Ecto neural progenitor cell (in vitro differentiated cells): ENCODE data around the gene FAM149B1.

Experiments used
- DNase-seq: peaks from one replicate; pipeline ENCODE4 v3.0.0-alpha.2; 2018; ENCODE audit warnings: low spot score

Gene FAM149B1

DNA sequence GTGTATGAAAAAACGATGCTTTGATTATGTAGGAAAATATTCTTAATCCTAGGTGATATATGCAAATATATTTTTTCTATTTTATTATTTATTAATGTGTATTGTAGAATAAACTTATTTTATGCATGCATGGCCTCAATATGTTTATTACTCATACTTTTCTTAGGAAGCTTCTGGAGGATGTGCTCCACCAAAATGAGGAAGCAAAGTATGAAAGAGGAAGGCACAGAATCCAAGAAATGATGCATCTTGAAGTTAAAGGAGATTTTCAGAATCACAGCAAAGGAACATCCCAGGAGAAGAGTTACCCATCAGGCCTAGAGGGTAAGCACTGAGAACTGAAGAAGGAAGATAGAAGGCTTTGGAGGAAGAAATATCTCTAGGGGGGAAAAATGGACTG, 119.5 kb downstream of the FAM149B1 start:
- DNase-seq, result no peak

DNA sequence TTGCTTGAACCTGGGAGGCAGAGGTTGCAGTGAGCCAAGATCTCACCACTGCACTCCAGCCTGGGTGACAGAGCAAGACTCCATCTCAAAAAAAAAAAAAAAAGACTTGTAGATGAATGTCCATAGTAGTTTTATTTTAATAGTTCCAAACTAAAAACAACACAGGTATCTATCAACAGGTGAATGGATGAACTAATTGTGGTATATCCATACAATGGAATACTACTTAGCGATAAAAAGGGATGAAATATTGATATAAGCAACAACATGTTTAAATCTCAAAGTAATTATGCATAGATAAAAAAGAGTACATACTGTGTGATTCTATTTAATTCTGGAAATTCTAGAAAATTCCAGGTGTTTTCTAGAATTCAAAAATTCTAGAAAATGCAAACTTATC, 122.0 kb downstream of the FAM149B1 start:
- no peak for DNase-seq

DNA sequence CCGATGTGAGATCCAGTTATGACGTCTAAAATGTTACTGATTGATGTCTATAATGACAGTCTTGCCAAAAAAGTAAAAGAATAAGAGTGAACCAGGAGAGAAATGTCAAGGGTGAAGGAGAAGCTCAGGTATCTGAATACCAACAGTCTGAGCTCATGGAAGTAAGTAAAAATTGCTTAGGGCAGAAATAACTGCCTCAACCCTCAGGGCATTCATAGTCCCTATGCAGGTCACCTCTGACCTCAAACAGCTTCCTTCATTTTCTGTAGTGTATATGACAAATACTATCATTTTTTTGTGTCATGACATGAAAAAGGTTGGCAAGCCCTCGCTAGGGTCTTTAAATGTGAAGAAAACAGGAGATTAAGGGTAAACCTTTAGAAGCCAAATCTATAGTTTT, 125.5 kb downstream of the FAM149B1 start:
- DNase-seq, result no peak
